ENCODE measurements around the gene KAT6B.

- TF ChIP-seq POLR2AphosphoS5 (IDR thresholded peaks at IDR 0.05; ENCODE audit: low read depth, low read length) = no peak
- no peak for TF ChIP-seq CTCF (IDR thresholded peaks at IDR 0.05; ENCODE audit: control extremely low read depth in 1 of 3, insufficient read depth in 1 of 3, low read depth in 1 of 3, low read length in 3 of 3)
- TF ChIP-seq EP300 (IDR thresholded peaks at IDR 0.05; ENCODE audit: borderline replicate concordance in 1 of 2, low read depth in 2 of 2, low read length in 2 of 2) = no peak
- TF ChIP-seq NRF1 (IDR thresholded peaks at IDR 0.05; ENCODE audit: low read depth, low read length) = no peak
- no peak for TF ChIP-seq POLR2A (IDR thresholded peaks at IDR 0.05; ENCODE audit: control extremely low read depth in 1 of 2, low read depth in 2 of 2, low read length in 2 of 2)
Measured at GRCh38 chr10:74863551-74863950, 37.2 kb downstream of the KAT6B start.

All from H1 (cell line).